Neural crest cell (in vitro differentiated cells): ENCODE data around the gene EHBP1. TPM values are rescaled to one million over a fixed set of nuclear protein-coding genes. Genes with fewer than 3 reads are reported as not detected.

Experiments used
- DNase-seq: peaks from one replicate; pipeline ENCODE4 v3.0.0; 2021; ENCODE audit warnings: low read depth, mixed read lengths, low spot score
- H3K27ac Mint-ChIP-seq: one replicate; pipeline ENCODE4 v1.8.0; 2021; ENCODE audit warnings: mild to moderate bottlenecking, mixed read lengths; ENCODE audit not compliant: unreplicated experiment
- H3K27me3 Mint-ChIP-seq: 2 replicates; pipeline ENCODE4 v1.8.0; 2021; ENCODE audit warnings: low read depth, mild to moderate bottlenecking, mixed read lengths
- H3K36me3 Mint-ChIP-seq: 2 replicates; pipeline ENCODE4 v1.8.0; 2021; ENCODE audit warnings: low read depth, mild to moderate bottlenecking, mixed read lengths
- H3K4me1 Mint-ChIP-seq: 2 replicates; pipeline ENCODE4 v1.8.0; 2021; ENCODE audit warnings: mixed read lengths
- H3K4me3 Mint-ChIP-seq: one replicate; pipeline ENCODE4 v1.8.0; 2021; ENCODE audit warnings: mild to moderate bottlenecking, mixed read lengths
- H3K9me3 Mint-ChIP-seq: 2 replicates; pipeline ENCODE4 v1.8.0; 2021; ENCODE audit warnings: mixed read lengths
- CTCF ChIP-seq: fragments of 200-600 bp; sonication (generic); conservative IDR thresholded peaks from 2 replicates; pipeline ENCODE4 v1.5.0; 2021; ENCODE audit warnings: antibody characterized with exemption, mild to moderate bottlenecking
- total RNA-seq: library from RNA; stranded (reverse); gene quantifications from 2 replicates; pipeline ENCODE4 v1.2.1, GENCODE V29; 2021

Gene EHBP1
- total RNA-seq, 1 donor from 2014 or later: 42.3 TPM

GRCh38 chr2:62665446-62665845 lies 40.1 kb upstream of the EHBP1 start:
- no peak for DNase-seq
- Mint-ChIP-seq H3K4me1 (peaks cover 4% of the 10 kb centered on the region), H3K27ac (no peak overlapping the region), H3K36me3 (no peaks in the 10 kb centered on the region), H3K4me3 (no peak overlapping the region), H3K27me3 (no peaks in the 10 kb centered on the region), H3K9me3 (no peaks in the 10 kb centered on the region)
- TF ChIP-seq CTCF: no peak

GRCh38 chr2:62669180-62669579 lies 36.3 kb upstream of the EHBP1 start:
- H3K27me3 Mint-ChIP-seq: no peaks in the 10 kb centered on the region
- no peak overlapping the region for H3K27ac Mint-ChIP-seq
- H3K4me3 Mint-ChIP-seq: no peak overlapping the region
- TF ChIP-seq CTCF: no peak
- no peaks in the 10 kb centered on the region for H3K9me3 Mint-ChIP-seq
- DNase-seq: no peak
- peaks cover 8% of the 10 kb centered on the region for H3K4me1 Mint-ChIP-seq
- H3K36me3 Mint-ChIP-seq: no peaks in the 10 kb centered on the region

- TF ChIP-seq CTCF: no peak
- Mint-ChIP-seq H3K36me3 (no peaks in the 10 kb centered on the region), H3K27me3 (no peaks in the 10 kb centered on the region), H3K27ac (no peak overlapping the region), H3K4me3 (no peak overlapping the region), H3K9me3 (no peaks in the 10 kb centered on the region), H3K4me1 (peaks cover 8% of the 10 kb centered on the region)
- no peak for DNase-seq
Observed at GRCh38 chr2:62672601-62673000, 32.9 kb upstream of the EHBP1 start.

- Mint-ChIP-seq H3K36me3 (no peaks in the 10 kb centered on the region), H3K27me3 (no peaks in the 10 kb centered on the region), H3K4me3 (no peak overlapping the region), H3K9me3 (no peaks in the 10 kb centered on the region), H3K4me1 (peaks cover 8% of the 10 kb centered on the region), H3K27ac (no peak overlapping the region)
- DNase-seq: no peak
- TF ChIP-seq CTCF: no peak
Observed at GRCh38 chr2:62675062-62675461, 30.5 kb upstream of the EHBP1 start.

GRCh38 chr2:62685256-62685655 lies 20.3 kb upstream of the EHBP1 start:
- no peak for TF ChIP-seq CTCF
- Mint-ChIP-seq H3K4me1 (peaks cover 10% of the 10 kb centered on the region), H3K27me3 (no peaks in the 10 kb centered on the region), H3K4me3 (no peak overlapping the region), H3K27ac (no peak overlapping the region), H3K9me3 (peaks cover 3% of the 10 kb centered on the region), H3K36me3 (no peaks in the 10 kb centered on the region)
- no peak for DNase-seq
